Right lobe of liver (tissue), 4 donors: Measurements from ENCODE around the gene C13orf46.

ENCODE experiments used
- CTCF ChIP-seq, 4 donors: fragments of 200-600 bp in 3 of 4; fragments of 450-650 bp in 1 of 4; IDR thresholded peaks; one replicate each; pipeline versions ENCODE4 v1.5.1 to v1.8.0; 2016 to 2022; ENCODE audit warnings: antibody characterized with exemption in 4 of 4, mild to moderate bottlenecking in 2 of 4
- POLR2A ChIP-seq: fragments of 450-650 bp; IDR thresholded peaks from one replicate; pipeline ENCODE4 v1.6.1; 2017; ENCODE audit warnings: antibody characterized with exemption, mild to moderate bottlenecking
- donor health status: DM: no; HTN: no; CAD: no.
- donor health status: DM: no; HTN: no; CAD: no.
- donor health status: DM: no; HTN: yes; CAD: no.

DNA sequence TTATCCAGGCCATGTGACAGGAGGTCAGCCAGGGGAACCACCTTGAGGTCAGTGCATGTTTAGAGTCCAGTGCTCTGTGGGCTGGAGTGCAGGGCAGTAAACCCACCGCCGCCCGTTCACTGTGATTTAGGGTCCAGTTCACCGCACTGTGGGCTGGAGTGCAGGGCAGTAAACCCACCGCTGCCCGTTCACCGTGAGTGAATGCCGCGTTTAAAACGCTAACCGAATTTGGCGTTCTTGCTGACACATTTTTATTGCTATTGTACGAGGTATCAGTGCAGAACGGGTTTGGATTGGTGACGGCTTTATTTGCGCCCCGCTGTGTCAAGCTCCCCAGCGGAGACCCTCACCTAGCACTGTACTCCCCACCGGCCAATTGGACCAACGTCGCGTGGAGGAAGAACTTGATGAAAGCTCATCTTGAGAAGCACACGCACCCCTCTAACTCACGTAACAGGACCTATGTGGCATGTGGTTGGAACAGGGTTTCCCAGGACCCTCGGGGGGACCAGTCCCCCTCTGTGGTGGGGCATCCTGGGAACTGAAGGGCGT is 27.9 kb downstream of the C13orf46 start:
- TF ChIP-seq CTCF (IDR thresholded peaks at IDR 0.05) (no peak), POLR2A (no peak)
